NCI-H2107 treated with DMSO at 0.1 percent for 48 hours (cell line): Measurements from ENCODE around the gene LCE2B.
"Not testable (repeated sequence)": the region's sequence is repeated elsewhere in the genome, so short reads cannot be mapped to it uniquely, and the experiment has no call there.

Experiments
- DNase-seq: peaks from one replicate; lab custom pipeline; 2025; ENCODE audit not compliant: unreplicated experiment; lab: John Stamatoyannopoulos, UW

The LCE2B gene

GRCh38 chr1:152685823-152686222 is at the start of gene LCE2B:
Gene LCE2B, plus strand, starts transcription at chr1:152686123. Its CDS starts 721 bp downstream, at chr1:152686844.
- not testable (repeated sequence) for DNase-seq

GRCh38 chr1:152640351-152640750 is 45.6 kb upstream of the LCE2B start:
- DNase-seq = no peak

GRCh38 chr1:152643945-152644344 is 42.0 kb upstream of the LCE2B start:
- DNase-seq = no peak

- DNase-seq = no peak
Measured at GRCh38 chr1:152645146-152645545, 40.8 kb upstream of the LCE2B start.

- no peak for DNase-seq
Measured at GRCh38 chr1:152646656-152647055, 39.3 kb upstream of the LCE2B start.

- peak; percentile 27 for DNase-seq
Measured at GRCh38 chr1:152654110-152654509, 31.8 kb upstream of the LCE2B start.

GRCh38 chr1:152656459-152656858 is 29.5 kb upstream of the LCE2B start:
- DNase-seq = no peak

- DNase-seq = no peak
Measured at GRCh38 chr1:152657677-152658076, 28.2 kb upstream of the LCE2B start.

- DNase-seq = no peak
Measured at GRCh38 chr1:152658649-152659048, 27.3 kb upstream of the LCE2B start.

GRCh38 chr1:152663098-152663497 is 22.8 kb upstream of the LCE2B start, which contains the start of gene LCE2D:
Gene LCE2D, plus strand, starts transcription at chr1:152663380. Its CDS starts 726 bp downstream, at chr1:152664106.
- no peak for DNase-seq

- not testable (repeated sequence) for DNase-seq
Measured at GRCh38 chr1:152666171-152666570, 19.8 kb upstream of the LCE2B start.

GRCh38 chr1:152667648-152668047 is 18.3 kb upstream of the LCE2B start:
- DNase-seq = no peak

GRCh38 chr1:152673016-152673415 is 12.9 kb upstream of the LCE2B start:
- no peak for DNase-seq

- DNase-seq = not testable (repeated sequence)
Measured at GRCh38 chr1:152674983-152675382, 10.9 kb upstream of the LCE2B start, which contains the start of gene LCE2C. Gene LCE2C, plus strand, starts transcription at chr1:152675279. Its CDS starts 737 bp downstream, at chr1:152676016.

GRCh38 chr1:152679459-152679858 is 6.5 kb upstream of the LCE2B start:
- no peak for DNase-seq

- DNase-seq = no peak
Measured at GRCh38 chr1:152681616-152682015, 4.3 kb upstream of the LCE2B start.

- DNase-seq = no peak
Measured at GRCh38 chr1:152683846-152684245, 2.1 kb upstream of the LCE2B start.

- no peak for DNase-seq
Measured at GRCh38 chr1:152697701-152698600, 12.0 kb downstream of the LCE2B start, which contains the start of gene LCE2A. Gene LCE2A, plus strand, starts transcription at chr1:152698345. Its CDS starts 557 bp downstream, at chr1:152698902.

GRCh38 chr1:152699746-152700145 is 13.8 kb downstream of the LCE2B start:
- DNase-seq = no peak

- no peak for DNase-seq
Measured at GRCh38 chr1:152707860-152708259, 21.9 kb downstream of the LCE2B start, which contains the start of gene LCE4A. Gene LCE4A, plus strand, starts transcription at chr1:152708160. Its CDS starts 916 bp downstream, at chr1:152709076.

GRCh38 chr1:152718238-152718637 is 32.3 kb downstream of the LCE2B start:
- no peak for DNase-seq

- DNase-seq = no peak
Measured at GRCh38 chr1:152725261-152725660, 39.3 kb downstream of the LCE2B start.
